ENCODE data around the gene PDE4B.

- TF ChIP-seq SMC3 (IDR thresholded peaks at IDR 0.05; ENCODE audit: borderline replicate concordance, low read length) (no peak), TAF1 (IDR thresholded peaks at IDR 0.05; ENCODE audit: borderline replicate concordance, low read depth, low read length) (no peak), MEF2A (IDR thresholded peaks at IDR 0.05; ENCODE audit: insufficient read depth, low read depth, low read length) (no peak)
Measured at GRCh38 chr1:66041654-66042053, 249.0 kb downstream of the PDE4B start.

Measured in GM12878 (cell line).